Eye (tissue), 1 donor: Measurements from ENCODE around the gene USP24.
"Not testable (repeated sequence)": the region's sequence is repeated elsewhere in the genome, so short reads cannot be mapped to it uniquely, and the experiment has no call there.

Experiments used
- DNase-seq: peaks from one replicate; pipeline ENCODE4 v3.0.0-alpha.2; 2015

The USP24 gene

GRCh38 chr1:55049914-55050278 is 165.3 kb downstream of the USP24 start:
- DNase-seq: no peak

GRCh38 chr1:55049271-55049913 is 165.8 kb downstream of the USP24 start:
- DNase-seq: no peak

GRCh38 chr1:55048453-55049270 is 166.5 kb downstream of the USP24 start:
- no peak for DNase-seq

- no peak for DNase-seq
Observed at GRCh38 chr1:55047611-55048010, 167.6 kb downstream of the USP24 start.

- no peak for DNase-seq
Observed at GRCh38 chr1:55046871-55047270, 168.3 kb downstream of the USP24 start.

GRCh38 chr1:55045430-55045829 is 169.7 kb downstream of the USP24 start:
- no peak for DNase-seq

GRCh38 chr1:55044617-55045397 is 170.4 kb downstream of the USP24 start:
- DNase-seq: no peak

- DNase-seq: no peak
Observed at GRCh38 chr1:55043726-55044125, 171.4 kb downstream of the USP24 start.

- DNase-seq: no peak
Observed at GRCh38 chr1:55043011-55043410, 172.2 kb downstream of the USP24 start.

- no peak for DNase-seq
Observed at GRCh38 chr1:55041613-55042012, 173.6 kb downstream of the USP24 start.

GRCh38 chr1:55040933-55041494 is 174.2 kb downstream of the USP24 start:
- peak; percentile 50 for DNase-seq

- peak; percentile 63 for DNase-seq
Observed at GRCh38 chr1:55040083-55040932, 174.9 kb downstream of the USP24 start.

GRCh38 chr1:55039342-55040082 is 175.7 kb downstream of the USP24 start, which contains the start of gene PCSK9:
PCSK9 (plus strand) TSS chr1:55039548; CDS start chr1:55039838, 290 bp downstream.
- DNase-seq: peak; percentile 83

- no peak for DNase-seq
Observed at GRCh38 chr1:55038974-55039341, 176.2 kb downstream of the USP24 start.

GRCh38 chr1:55038552-55038838 is 176.7 kb downstream of the USP24 start:
- DNase-seq: no peak

GRCh38 chr1:55037733-55038551 is 177.2 kb downstream of the USP24 start:
- peak; percentile 72 for DNase-seq

- DNase-seq: no peak
Observed at GRCh38 chr1:55035904-55036303, 179.3 kb downstream of the USP24 start.

GRCh38 chr1:55034476-55035133 is 180.6 kb downstream of the USP24 start:
- peak; percentile 82 for DNase-seq

- DNase-seq: no peak
Observed at GRCh38 chr1:55033265-55033614, 181.9 kb downstream of the USP24 start.

- not testable (repeated sequence) for DNase-seq
Observed at GRCh38 chr1:55031098-55031497, 184.1 kb downstream of the USP24 start.
